Activated CD8-positive, alpha-beta memory T cell treated with anti-CD3 and anti-CD28 coated beads, Interleukin-2, amount 10 ng/mL, durations not matched to agents 7 days and 5 days (primary cell): ENCODE data around the gene ARHGAP12. TPM values are rescaled to one million over a fixed set of nuclear protein-coding genes. Genes with fewer than 3 reads are reported as not detected.
"Not testable (repeated sequence)": the region's sequence is repeated elsewhere in the genome, so short reads cannot be mapped to it uniquely, and the experiment has no call there.

Experiments used
- ATAC-seq: fragments of 150-1000 bp; cut with Tn5 transposase; one replicate; pipeline ENCODE4 v1.10.0; 2021; ENCODE audit warnings: moderate library complexity
- CTCF ChIA-PET: fragments of 350-600 bp; sonication (Branson Sonifier 250); formaldehyde crosslinking; loops from one replicate; lab custom pipeline; 2021; ENCODE audit warnings: antibody characterized with exemption; lab: Charles Lee
- DNase-seq: peaks from one replicate; pipeline ENCODE4 v3.0.0-alpha.2; 2020
- H3K27ac Mint-ChIP-seq: one replicate; pipeline ENCODE4 v1.8.0; 2021; ENCODE audit warnings: mild to moderate bottlenecking, mixed read lengths
- H3K27me3 Mint-ChIP-seq: one replicate; pipeline ENCODE4 v1.8.0; 2021; ENCODE audit warnings: mixed read lengths
- H3K36me3 Mint-ChIP-seq: one replicate; pipeline ENCODE4 v1.8.0; 2021; ENCODE audit warnings: mild to moderate bottlenecking, mixed read lengths
- H3K4me1 Mint-ChIP-seq: one replicate; pipeline ENCODE4 v1.8.0; 2021; ENCODE audit warnings: mixed read lengths
- H3K4me3 Mint-ChIP-seq: one replicate; pipeline ENCODE4 v1.8.0; 2021; ENCODE audit warnings: mild to moderate bottlenecking, moderate library complexity, mixed read lengths
- H3K9me3 Mint-ChIP-seq: one replicate; pipeline ENCODE4 v1.8.0; 2022; ENCODE audit warnings: low read depth, mixed read lengths
- total RNA-seq, 2 experiments: library from RNA; stranded (reverse); gene quantifications; one replicate each; pipeline ENCODE4 v1.2.3, GENCODE V29; 2021

The ARHGAP12 gene
- total RNA-seq, 2 experiments from 2014 or later = 3.0 to 7.8 TPM

- Mint-ChIP-seq H3K4me3 (no peak overlapping the region), H3K27ac (no peak overlapping the region), H3K36me3 (no peaks in the 10 kb centered on the region), H3K4me1 (no peaks in the 10 kb centered on the region), H3K9me3 (peaks cover 3% of the 10 kb centered on the region), H3K27me3 (no peaks in the 10 kb centered on the region)
- no peak for DNase-seq
- no peak for ATAC-seq
- CTCF ChIA-PET = no interaction called here
Measured at GRCh38 chr10:31773749-31774298, 154.8 kb downstream of the ARHGAP12 start.

GRCh38 chr10:31771331-31771831 is 157.2 kb downstream of the ARHGAP12 start:
- Mint-ChIP-seq H3K9me3 (no peaks in the 10 kb centered on the region), H3K36me3 (no peaks in the 10 kb centered on the region), H3K27me3 (no peaks in the 10 kb centered on the region), H3K4me1 (no peaks in the 10 kb centered on the region), H3K4me3 (no peak overlapping the region), H3K27ac (no peak overlapping the region)
- DNase-seq (no peak), ATAC-seq (no peak)
- CTCF ChIA-PET = interaction anchor here (1.3 kb wide), 1 partner anchor 26 kb away, joined by 3 read pairs; no protein-coding TSS in a partner anchor

GRCh38 chr10:31770307-31770902 is 158.2 kb downstream of the ARHGAP12 start:
- Mint-ChIP-seq H3K36me3 (no peaks in the 10 kb centered on the region), H3K27me3 (no peaks in the 10 kb centered on the region), H3K4me1 (no peaks in the 10 kb centered on the region), H3K9me3 (no peaks in the 10 kb centered on the region), H3K27ac (no peak overlapping the region), H3K4me3 (no peak overlapping the region)
- DNase-seq = peak; percentile 64
- ATAC-seq = peak; percentile 73
- CTCF ChIA-PET = interaction anchor here (0.8 to 2.2 kb wide), 10 partner anchors 10 to 1018 kb away, joined by 3 to 10 read pairs (median 4); no protein-coding TSS in a partner anchor

GRCh38 chr10:31769564-31769963 is 159.1 kb downstream of the ARHGAP12 start:
- H3K27ac Mint-ChIP-seq = no peak overlapping the region
- ATAC-seq = no peak
- H3K9me3 Mint-ChIP-seq = peaks cover under 1% of the 10 kb centered on the region
- CTCF ChIA-PET = interaction anchor here (0.9 to 2.2 kb wide), 8 partner anchors 9 to 1018 kb away, joined by 3 to 10 read pairs (median 5); no protein-coding TSS in a partner anchor
- no peak overlapping the region for H3K4me3 Mint-ChIP-seq
- no peaks in the 10 kb centered on the region for H3K36me3 Mint-ChIP-seq
- no peaks in the 10 kb centered on the region for H3K4me1 Mint-ChIP-seq
- DNase-seq = no peak
- no peaks in the 10 kb centered on the region for H3K27me3 Mint-ChIP-seq

- not testable (repeated sequence) for H3K36me3 Mint-ChIP-seq, DNase-seq, H3K27me3 Mint-ChIP-seq, H3K4me3 Mint-ChIP-seq, H3K4me1 Mint-ChIP-seq, H3K27ac Mint-ChIP-seq, H3K9me3 Mint-ChIP-seq, ATAC-seq
- CTCF ChIA-PET = interaction anchor here (1.0 to 2.2 kb wide), 7 partner anchors 11 to 1017 kb away, joined by 3 to 10 read pairs (median 4); no protein-coding TSS in a partner anchor
Measured at GRCh38 chr10:31768935-31769334, 159.7 kb downstream of the ARHGAP12 start.

- peaks cover 4% of the 10 kb centered on the region for H3K36me3 Mint-ChIP-seq
Measured at GRCh38 chr10:31768467-31768866, 160.2 kb downstream of the ARHGAP12 start.

GRCh38 chr10:31765541-31765940 is 163.1 kb downstream of the ARHGAP12 start:
- Mint-ChIP-seq H3K36me3 (peaks cover 4% of the 10 kb centered on the region), H3K4me1 (peaks cover 6% of the 10 kb centered on the region), H3K27me3 (no peaks in the 10 kb centered on the region), H3K9me3 (peaks cover 3% of the 10 kb centered on the region), H3K27ac (no peak overlapping the region), H3K4me3 (no peak overlapping the region)
- CTCF ChIA-PET = no interaction called here
- ATAC-seq (no peak), DNase-seq (peak; percentile 32)

More at GRCh38 chr10:31768467-31768866, 160.2 kb downstream of the ARHGAP12 start:
- Mint-ChIP-seq H3K27ac (no peak overlapping the region), H3K9me3 (peaks cover 2% of the 10 kb centered on the region), H3K4me1 (no peaks in the 10 kb centered on the region), H3K4me3 (no peak overlapping the region), H3K27me3 (no peaks in the 10 kb centered on the region)
- DNase-seq (no peak), ATAC-seq (no peak)
- CTCF ChIA-PET = interaction anchor here (1.1 to 2.2 kb wide), 5 partner anchors 11 to 1017 kb away, joined by 3 to 6 read pairs (median 3); no protein-coding TSS in a partner anchor

GRCh38 chr10:31762316-31762715 is 166.3 kb downstream of the ARHGAP12 start:
- H3K9me3 Mint-ChIP-seq = peaks cover 3% of the 10 kb centered on the region
- H3K4me3 Mint-ChIP-seq = no peak overlapping the region
- H3K36me3 Mint-ChIP-seq = peaks cover 4% of the 10 kb centered on the region
- peaks cover 14% of the 10 kb centered on the region for H3K4me1 Mint-ChIP-seq
- no peak for ATAC-seq
- no peak overlapping the region for H3K27ac Mint-ChIP-seq
- DNase-seq = no peak
- no peaks in the 10 kb centered on the region for H3K27me3 Mint-ChIP-seq
- CTCF ChIA-PET = interaction anchor here (1.3 kb wide), 1 partner anchor 17 kb away, joined by 3 read pairs; no protein-coding TSS in a partner anchor

- no peaks in the 10 kb centered on the region for H3K27me3 Mint-ChIP-seq
- ATAC-seq (no peak), DNase-seq (no peak)
- H3K27ac Mint-ChIP-seq = peak overlapping the region; percentile 83
- H3K36me3 Mint-ChIP-seq = peaks cover 4% of the 10 kb centered on the region
- CTCF ChIA-PET = no interaction called here
- H3K4me1 Mint-ChIP-seq = peaks cover 14% of the 10 kb centered on the region
- peaks cover 3% of the 10 kb centered on the region for H3K9me3 Mint-ChIP-seq
- peak overlapping the region; percentile 80 for H3K4me3 Mint-ChIP-seq
Measured at GRCh38 chr10:31761156-31761555, 167.5 kb downstream of the ARHGAP12 start.

- Mint-ChIP-seq H3K9me3 (peaks cover 3% of the 10 kb centered on the region), H3K4me1 (peaks cover 14% of the 10 kb centered on the region), H3K36me3 (peaks cover 4% of the 10 kb centered on the region), H3K4me3 (peak overlapping the region; percentile 80), H3K27me3 (no peaks in the 10 kb centered on the region), H3K27ac (peak overlapping the region; percentile 83)
- CTCF ChIA-PET = interaction anchor here (1.4 kb wide), 1 partner anchor 10 kb away, joined by 4 read pairs; no protein-coding TSS in a partner anchor
- peak; percentile 0 for ATAC-seq
- no peak for DNase-seq
Measured at GRCh38 chr10:31760674-31761081, 168.0 kb downstream of the ARHGAP12 start.

- Mint-ChIP-seq H3K36me3 (peaks cover 4% of the 10 kb centered on the region), H3K4me1 (peaks cover 14% of the 10 kb centered on the region), H3K27me3 (no peaks in the 10 kb centered on the region), H3K9me3 (peaks cover 3% of the 10 kb centered on the region), H3K27ac (peak overlapping the region; percentile 83), H3K4me3 (peak overlapping the region; percentile 80)
- DNase-seq = peak; percentile 97
- CTCF ChIA-PET = interaction anchor here (1.4 kb wide), 1 partner anchor 10 kb away, joined by 4 read pairs; no protein-coding TSS in a partner anchor
- ATAC-seq = peak; percentile 96
Measured at GRCh38 chr10:31759799-31760626, 168.6 kb downstream of the ARHGAP12 start.

- Mint-ChIP-seq H3K9me3 (peaks cover 2% of the 10 kb centered on the region), H3K36me3 (peaks cover 4% of the 10 kb centered on the region), H3K4me3 (peak overlapping the region; percentile 80), H3K27me3 (no peaks in the 10 kb centered on the region), H3K27ac (peak overlapping the region; percentile 82), H3K4me1 (peaks cover 14% of the 10 kb centered on the region)
- ATAC-seq (no peak), DNase-seq (peak; percentile 62)
- CTCF ChIA-PET = interaction anchor here (1.4 kb wide), 1 partner anchor 11 kb away, joined by 4 read pairs; no protein-coding TSS in a partner anchor
Measured at GRCh38 chr10:31759124-31759798, 169.4 kb downstream of the ARHGAP12 start.
